Upper lobe of left lung (tissue), 6 donors: Measurements from ENCODE around the gene KAT6B. TPM values are rescaled to one million over a fixed set of nuclear protein-coding genes. Genes with fewer than 3 reads are reported as not detected.

Source experiments
- ATAC-seq, 2 donors: fragments of 200-7000 bp; cut with Tn5 transposase; one replicate each; pipeline ENCODE4 v1.9.1; 2022; ENCODE audit warnings: mild to moderate bottlenecking in 2 of 2, moderate library complexity in 2 of 2; ENCODE audit not compliant: low FRiP score in 2 of 2
- DNase-seq, 2 donors: peaks; one replicate each; pipeline ENCODE4 v3.0.0-alpha.2; 2019 to 2020
- H3K27ac ChIP-seq, 4 donors: fragments of 200-600 bp; sonication (generic); one replicate each; pipeline ENCODE4 v1.5.1; 2016 to 2019
- H3K27me3 ChIP-seq, 4 donors: fragments of 200-600 bp; sonication (generic); one replicate each; pipeline ENCODE4 v1.5.1; 2017 to 2019
- H3K36me3 ChIP-seq, 4 donors: fragments of 200-600 bp; sonication (generic); one replicate each; pipeline ENCODE4 v1.5.1; 2016 to 2019
- H3K4me1 ChIP-seq, 4 donors: fragments of 200-600 bp; sonication (generic); one replicate each; pipeline ENCODE4 v1.5.1; 2018 to 2019
- H3K4me3 ChIP-seq, 4 donors: fragments of 200-600 bp; sonication (generic); one replicate each; pipeline ENCODE4 v1.5.1; 2017 to 2019; ENCODE audit warnings: mild to moderate bottlenecking in 2 of 4, moderate library complexity in 1 of 4
- H3K9me3 ChIP-seq, 4 donors: fragments of 200-600 bp; sonication (generic); one replicate each; pipeline ENCODE4 v1.5.1; 2018 to 2019
- CTCF ChIP-seq, 6 experiments: fragments of 450-650 bp in 4 of 6; fragments of 200-600 bp in 2 of 6; sonication (generic) in 2 of 6; IDR thresholded peaks; one replicate each; pipeline ENCODE4 v1.5.1; 2016 to 2019; ENCODE audit warnings: antibody characterized with exemption in 6 of 6
- EP300 ChIP-seq, 4 donors: sonication (generic); formaldehyde crosslinking; IDR thresholded peaks; one replicate each; pipeline ENCODE4 v1.5.1; 2017; ENCODE audit warnings: antibody characterized with exemption in 4 of 4, control low read depth in 2 of 4
- POLR2A ChIP-seq, 4 donors: fragments of 450-650 bp; IDR thresholded peaks; one replicate each; pipeline ENCODE4 v1.5.1; 2016 to 2017; ENCODE audit warnings: antibody characterized with exemption in 4 of 4, mild to moderate bottlenecking in 2 of 4
- POLR2AphosphoS5 ChIP-seq, 2 donors: sonication (generic); formaldehyde crosslinking; IDR thresholded peaks; one replicate each; pipeline ENCODE4 v1.5.1; 2017; ENCODE audit warnings: antibody characterized with exemption in 2 of 2
- WGBS, 2 donors: methylation state at CpG; one replicate each; pipeline ENCODE4 v1.1.5; 2017 to 2018; 5-methylcytosine and 5-hydroxymethylcytosine counted together
- total RNA-seq, 6 donors: library from RNA; depleted of rRNA in 4 of 6; stranded (reverse); fragments of >200 nt in 4 of 6; gene quantifications; one replicate each; pipeline versions ENCODE4 v1.1.0 to v1.2.1, GENCODE V29; 2016 to 2021
- donor health status: DM: no; HTN: no; CAD: no; lungs with moderate emphysema.
- donor health status: DM: no; HTN: yes; CAD: no; lungs with severe emphysema.

KAT6B gene
- total RNA-seq, 6 donors from 2014 or later = 35.2 to 78.4 (median 38.0) TPM

GRCh38 chr10:75038335-75038734, 211.9 kb downstream of the KAT6B start:
- H3K36me3 ChIP-seq = no peaks in the 10 kb centered on the region
- WGBS, 2 donors = 72 to 94% methylated on average over 5 to 7 of the region's 7 CpGs
- DNase-seq = no peak

GRCh38 chr10:75040576-75040975, 214.2 kb downstream of the KAT6B start:
- DNase-seq (peak in 1 of 2 donors; percentile 5), ATAC-seq (no peak)
- H3K4me1 ChIP-seq = no peaks in the 10 kb centered on the region
- no peaks in the 10 kb centered on the region for H3K27me3 ChIP-seq
- H3K4me3 ChIP-seq = no peak overlapping the region
- WGBS, 2 donors = 90 to 91% methylated on average over 5 to 9 of the region's 9 CpGs
- no peaks in the 10 kb centered on the region for H3K9me3 ChIP-seq
- H3K27ac ChIP-seq = no peak overlapping the region
- TF ChIP-seq POLR2A (IDR thresholded peaks at IDR 0.05) (no peak), POLR2AphosphoS5 (IDR thresholded peaks at IDR 0.05) (no peak), EP300 (IDR thresholded peaks at IDR 0.05) (no peak), CTCF (IDR thresholded peaks at IDR 0.05) (no peak)
- H3K36me3 ChIP-seq = no peaks in the 10 kb centered on the region

More at GRCh38 chr10:75038335-75038734, 211.9 kb downstream of the KAT6B start:
- no peaks in the 10 kb centered on the region for H3K27me3 ChIP-seq
- peak in 1 of 2 donors; percentile 23 for ATAC-seq
- no peak for TF ChIP-seq CTCF (IDR thresholded peaks at IDR 0.05)
- no peak for TF ChIP-seq EP300 (IDR thresholded peaks at IDR 0.05)
- no peak for TF ChIP-seq POLR2A (IDR thresholded peaks at IDR 0.05)
- TF ChIP-seq POLR2AphosphoS5 (IDR thresholded peaks at IDR 0.05) = no peak
- no peaks in the 10 kb centered on the region for H3K9me3 ChIP-seq
- H3K4me1 ChIP-seq = no peaks in the 10 kb centered on the region
- H3K4me3 ChIP-seq = no peak overlapping the region
- H3K27ac ChIP-seq = no peak overlapping the region

GRCh38 chr10:75042292-75042974, 216.0 kb downstream of the KAT6B start:
- H3K36me3 ChIP-seq = no peaks in the 10 kb centered on the region
- H3K4me1 ChIP-seq = no peaks in the 10 kb centered on the region
- H3K27ac ChIP-seq = no peak overlapping the region
- no peaks in the 10 kb centered on the region for H3K27me3 ChIP-seq
- 100% methylated on average over 1 of the region's 1 CpG for WGBS, 2 donors
- H3K4me3 ChIP-seq = no peak overlapping the region
- DNase-seq (peak in 1 of 2 donors; percentile 8), ATAC-seq (no peak)
- TF ChIP-seq POLR2A (IDR thresholded peaks at IDR 0.05) = no peak
- no peak for TF ChIP-seq CTCF (IDR thresholded peaks at IDR 0.05)
- no peak for TF ChIP-seq EP300 (IDR thresholded peaks at IDR 0.05)
- no peak for TF ChIP-seq POLR2AphosphoS5 (IDR thresholded peaks at IDR 0.05)
- H3K9me3 ChIP-seq = no peaks in the 10 kb centered on the region

GRCh38 chr10:75043256-75044131, 217.1 kb downstream of the KAT6B start:
- TF ChIP-seq POLR2A (IDR thresholded peaks at IDR 0.05) = no peak
- no peak for TF ChIP-seq EP300 (IDR thresholded peaks at IDR 0.05)
- no peak for TF ChIP-seq CTCF (IDR thresholded peaks at IDR 0.05)
- TF ChIP-seq POLR2AphosphoS5 (IDR thresholded peaks at IDR 0.05) = no peak
- H3K27me3 ChIP-seq = no peaks in the 10 kb centered on the region
- no peaks in the 10 kb centered on the region for H3K36me3 ChIP-seq
- no peaks in the 10 kb centered on the region for H3K4me1 ChIP-seq
- no peaks in the 10 kb centered on the region for H3K9me3 ChIP-seq
- 52 to 68% methylated on average over 40 to 64 of the region's 68 CpGs for WGBS, 2 donors
- DNase-seq = peak in 1 of 2 donors; percentile 86
- no peak for ATAC-seq
- H3K27ac ChIP-seq = no peak overlapping the region
- H3K4me3 ChIP-seq = peak overlapping the region in 2 of 4 donors; percentile 27 to 33
